Measurements from ENCODE around the gene BACE2. TPM values are rescaled to one million over a fixed set of nuclear protein-coding genes. Genes with fewer than 3 reads are reported as not detected.

Gene BACE2
- total RNA-seq, 2 experiments from 2014 or later = 5.1 to 5.2 TPM

DNA sequence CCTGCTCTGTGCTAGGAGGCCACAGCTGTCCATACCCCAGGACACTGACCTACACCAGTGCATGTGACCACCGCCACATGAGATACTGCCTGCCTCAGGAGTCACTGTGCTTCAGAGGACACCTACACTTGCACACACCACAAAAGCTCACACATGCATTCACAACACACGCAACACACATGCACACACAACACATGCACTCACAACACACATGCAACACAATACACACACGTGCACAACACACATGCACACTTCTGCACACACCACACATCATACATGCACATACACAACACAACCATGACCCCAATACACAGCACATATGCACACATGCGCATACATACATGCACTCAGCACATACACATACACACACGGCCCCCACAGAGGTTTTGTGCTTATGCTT, 28.7 kb upstream of the BACE2 start:
- ATAC-seq (ENCODE audit: low read depth) = no peak
- POLR2A ChIA-PET = no interaction called here
- H3K4me1 Mint-ChIP-seq = no peaks in the 10 kb centered on the region
- no peaks in the 10 kb centered on the region for H3K36me3 Mint-ChIP-seq
- H3K9me3 Mint-ChIP-seq = no peaks in the 10 kb centered on the region
- DNase-seq = no peak
- no peak overlapping the region for H3K4me3 Mint-ChIP-seq
- no peaks in the 10 kb centered on the region for H3K27me3 Mint-ChIP-seq
- H3K27ac Mint-ChIP-seq = no peak overlapping the region

DNA sequence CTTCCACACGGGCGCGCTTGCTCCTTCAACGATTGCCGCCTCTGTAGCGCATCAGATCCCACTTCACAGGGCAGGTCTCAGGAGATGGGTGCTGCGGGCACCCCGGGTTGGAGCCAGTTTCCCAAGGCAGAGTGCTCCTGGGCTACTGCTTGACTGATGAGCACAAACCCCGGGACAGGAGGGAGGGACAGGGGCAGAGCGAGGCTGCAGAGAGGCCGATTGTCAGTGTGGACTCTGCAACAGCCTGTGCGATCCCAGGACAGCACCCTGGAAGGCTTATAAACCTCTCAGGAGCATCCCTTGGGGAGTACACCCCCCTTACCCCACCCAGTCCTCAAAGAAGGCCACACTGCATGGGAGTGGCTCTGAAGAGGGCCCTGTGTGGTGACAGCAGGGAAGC, 28.0 kb upstream of the BACE2 start:
- Mint-ChIP-seq H3K27me3 (no peaks in the 10 kb centered on the region), H3K4me3 (no peak overlapping the region), H3K27ac (no peak overlapping the region), H3K9me3 (no peaks in the 10 kb centered on the region), H3K36me3 (no peaks in the 10 kb centered on the region), H3K4me1 (no peaks in the 10 kb centered on the region)
- POLR2A ChIA-PET = no interaction called here
- ATAC-seq (ENCODE audit: low read depth) (no peak), DNase-seq (no peak)

DNA sequence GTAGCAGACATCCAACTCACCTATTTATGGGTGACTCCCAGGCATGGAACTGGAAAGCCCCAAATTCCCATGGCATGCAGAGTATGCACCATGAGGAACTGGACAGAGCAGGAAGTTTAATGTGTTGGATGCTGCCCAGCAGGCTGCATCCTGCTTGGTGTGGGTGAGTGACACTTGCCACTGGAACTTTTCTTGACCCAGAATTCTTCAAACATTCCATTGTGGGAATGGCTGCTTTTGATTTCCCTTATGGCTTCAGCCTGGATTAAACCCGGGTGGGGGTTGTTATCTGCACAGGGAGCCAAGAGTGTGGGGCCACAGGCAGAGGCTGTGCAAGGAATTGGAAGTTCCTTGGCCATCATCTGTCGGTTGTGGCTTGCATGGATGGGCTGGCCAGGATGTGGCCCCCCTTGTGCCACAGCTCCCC, 26.9 kb upstream of the BACE2 start:
- peaks cover 2% of the 10 kb centered on the region for H3K27me3 Mint-ChIP-seq
- no peak overlapping the region for H3K4me3 Mint-ChIP-seq
- no peak for ATAC-seq (ENCODE audit: low read depth)
- POLR2A ChIA-PET = no interaction called here
- no peaks in the 10 kb centered on the region for H3K9me3 Mint-ChIP-seq
- no peak overlapping the region for H3K27ac Mint-ChIP-seq
- H3K36me3 Mint-ChIP-seq = no peaks in the 10 kb centered on the region
- DNase-seq = no peak
- no peaks in the 10 kb centered on the region for H3K4me1 Mint-ChIP-seq

DNA sequence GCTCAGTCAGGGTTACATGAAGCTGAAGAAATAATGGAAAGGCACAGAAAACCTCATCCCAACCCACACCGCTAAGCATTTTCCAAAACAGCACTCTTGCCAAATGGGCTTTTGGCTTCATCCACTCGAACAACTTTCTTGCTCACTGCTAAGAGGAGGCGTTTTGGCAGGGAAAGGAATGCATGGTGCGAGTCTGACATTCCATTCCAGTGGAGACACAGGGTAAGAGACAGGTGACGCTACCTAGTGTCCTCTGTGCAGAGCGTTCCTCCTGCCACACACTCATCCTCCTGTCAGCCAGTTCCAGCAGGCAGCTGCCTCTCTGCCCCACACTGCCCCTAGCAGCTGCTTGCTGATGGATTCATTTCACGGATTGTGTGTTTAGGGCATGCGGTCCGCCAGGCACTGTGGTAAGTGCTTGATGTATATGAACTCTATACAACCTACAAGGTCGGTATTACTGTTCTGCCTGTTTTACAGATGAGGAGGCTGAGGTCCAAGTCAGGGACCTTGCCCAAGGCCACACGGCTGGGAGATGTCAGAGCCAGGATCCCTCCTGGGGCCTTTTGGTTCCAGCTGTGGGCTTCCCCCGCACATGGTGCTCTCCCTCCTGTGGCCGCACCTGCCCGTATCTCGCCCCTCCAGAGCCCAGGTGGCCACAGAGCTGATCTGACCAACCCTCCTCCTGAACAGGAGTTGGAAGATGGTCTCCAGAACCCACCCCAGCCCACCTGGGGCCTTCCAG, 25.7 kb upstream of the BACE2 start:
- DNase-seq (no peak), ATAC-seq (ENCODE audit: low read depth) (no peak)
- POLR2A ChIA-PET = no interaction called here
- peaks cover 2% of the 10 kb centered on the region for H3K27me3 Mint-ChIP-seq
- H3K4me3 Mint-ChIP-seq = no peak overlapping the region
- no peaks in the 10 kb centered on the region for H3K9me3 Mint-ChIP-seq
- H3K27ac Mint-ChIP-seq = no peak overlapping the region
- H3K36me3 Mint-ChIP-seq = no peaks in the 10 kb centered on the region
- no peaks in the 10 kb centered on the region for H3K4me1 Mint-ChIP-seq

DNA sequence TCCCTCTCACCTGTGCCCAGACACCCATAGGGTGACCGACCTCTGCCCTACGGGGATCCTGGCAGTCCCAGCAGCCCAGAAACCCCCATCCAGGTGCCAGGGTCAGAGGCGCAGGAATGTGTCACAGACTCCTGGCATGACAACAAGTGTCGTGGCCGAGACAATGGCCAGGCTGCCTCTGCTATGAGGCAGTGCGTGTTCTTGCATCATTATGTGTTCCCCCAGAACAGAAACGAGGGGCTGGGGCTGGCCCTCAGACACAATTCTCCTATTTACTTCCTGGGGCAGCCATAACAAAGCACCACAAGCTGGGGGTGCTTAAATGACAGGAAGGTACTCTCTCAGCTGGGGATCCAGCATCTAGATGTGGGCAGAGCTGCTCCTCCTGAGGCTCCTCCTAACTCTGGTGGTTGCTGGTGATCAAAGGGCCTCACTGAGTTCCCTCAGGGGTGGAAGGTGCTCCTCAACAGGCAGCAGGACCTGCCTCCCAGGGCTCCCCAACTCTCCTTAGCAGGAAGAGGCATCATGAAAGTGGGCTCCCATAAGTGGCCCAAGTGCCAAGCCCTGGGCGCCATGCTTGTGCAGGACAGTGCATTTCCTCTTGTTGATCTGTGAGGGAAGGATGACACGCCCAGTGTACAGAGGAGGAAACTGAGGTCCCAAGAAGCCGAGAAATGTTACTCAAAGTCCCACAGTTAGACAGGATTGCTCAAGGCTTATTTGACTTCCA, 24.2 kb upstream of the BACE2 start:
- ATAC-seq (ENCODE audit: low read depth) (no peak), DNase-seq (no peak)
- Mint-ChIP-seq H3K27me3 (peaks cover 2% of the 10 kb centered on the region), H3K27ac (peak overlapping the region; percentile 46), H3K36me3 (no peaks in the 10 kb centered on the region), H3K4me1 (no peaks in the 10 kb centered on the region), H3K4me3 (no peak overlapping the region), H3K9me3 (no peaks in the 10 kb centered on the region)
- POLR2A ChIA-PET = no interaction called here

DNA sequence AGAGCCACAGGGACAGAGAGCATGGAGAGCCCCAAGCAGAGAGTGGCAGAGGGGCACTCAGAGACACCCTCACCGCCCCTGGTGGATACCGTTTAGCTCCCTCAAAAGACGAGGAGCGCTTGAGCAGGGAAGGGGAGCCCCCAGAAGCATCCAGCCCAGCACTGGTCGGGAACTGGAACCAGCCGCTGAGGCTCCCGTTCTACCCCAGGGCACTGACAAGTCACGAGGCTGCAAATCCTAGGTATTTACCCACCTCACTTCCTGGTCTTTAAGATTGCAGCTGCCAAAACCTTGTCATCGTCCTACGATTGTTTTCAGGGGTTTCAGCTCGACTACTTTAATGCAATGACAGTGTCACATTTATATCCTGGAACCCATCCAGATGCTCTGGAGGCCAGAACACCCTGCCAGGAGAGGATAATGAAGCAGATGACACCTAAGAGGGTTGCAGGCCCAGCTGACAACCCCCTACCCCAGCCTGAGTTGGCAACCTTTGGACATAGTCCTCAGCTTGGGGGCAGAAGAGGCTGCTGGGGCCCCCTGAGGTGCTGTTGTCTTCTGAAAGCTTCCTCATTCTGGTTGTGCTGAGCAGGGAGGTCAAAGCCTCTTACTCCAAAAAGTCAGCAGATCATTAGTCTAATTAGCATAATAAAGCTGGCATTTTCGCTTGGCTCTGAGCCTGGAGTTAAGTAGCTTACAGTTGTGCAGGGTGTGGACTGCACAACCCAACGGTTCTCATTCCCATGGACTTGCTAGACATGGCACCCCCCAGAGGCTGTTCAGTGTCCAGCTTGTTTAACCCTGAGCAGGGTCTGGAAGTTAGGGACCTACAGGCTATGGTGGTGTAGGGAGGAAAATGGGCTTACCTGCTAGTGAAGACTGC, 20.6 kb upstream of the BACE2 start:
- DNase-seq = no peak
- H3K36me3 Mint-ChIP-seq = no peaks in the 10 kb centered on the region
- no peaks in the 10 kb centered on the region for H3K4me1 Mint-ChIP-seq
- H3K4me3 Mint-ChIP-seq = no peak overlapping the region
- POLR2A ChIA-PET = interaction anchor here (0.6 kb wide), 1 partner anchor 270 kb away, joined by 4 read pairs; no protein-coding TSS in a partner anchor
- H3K27ac Mint-ChIP-seq = no peak overlapping the region
- ATAC-seq (ENCODE audit: low read depth) = no peak
- H3K27me3 Mint-ChIP-seq = peaks cover 2% of the 10 kb centered on the region
- H3K9me3 Mint-ChIP-seq = peaks cover 4% of the 10 kb centered on the region

DNA sequence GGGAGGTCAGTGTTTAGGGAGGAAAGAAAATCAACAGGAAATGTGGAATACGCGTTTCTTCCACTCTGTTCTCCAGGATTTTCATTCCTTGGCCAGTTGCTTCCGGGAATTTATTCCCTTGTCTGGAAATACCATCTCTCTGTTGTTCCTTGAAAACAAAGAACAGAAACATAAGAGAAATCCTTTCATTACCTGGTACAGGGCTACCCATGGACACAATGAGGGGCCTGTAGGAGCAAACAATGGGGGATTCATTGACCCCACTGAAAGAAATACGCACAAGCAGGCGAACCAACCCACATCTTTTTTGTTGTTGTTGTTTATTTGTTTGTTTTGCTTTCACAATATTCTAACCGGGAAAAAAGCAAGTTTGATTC, 20.0 kb upstream of the BACE2 start:
- Mint-ChIP-seq H3K4me1 (no peaks in the 10 kb centered on the region), H3K27me3 (peaks cover 2% of the 10 kb centered on the region), H3K9me3 (peaks cover 7% of the 10 kb centered on the region), H3K36me3 (no peaks in the 10 kb centered on the region), H3K27ac (no peak overlapping the region), H3K4me3 (no peak overlapping the region)
- no peak for DNase-seq
- ATAC-seq (ENCODE audit: low read depth) = no peak
- POLR2A ChIA-PET = interaction anchor here (0.6 kb wide), 1 partner anchor 270 kb away, joined by 4 read pairs; no protein-coding TSS in a partner anchor

DNA sequence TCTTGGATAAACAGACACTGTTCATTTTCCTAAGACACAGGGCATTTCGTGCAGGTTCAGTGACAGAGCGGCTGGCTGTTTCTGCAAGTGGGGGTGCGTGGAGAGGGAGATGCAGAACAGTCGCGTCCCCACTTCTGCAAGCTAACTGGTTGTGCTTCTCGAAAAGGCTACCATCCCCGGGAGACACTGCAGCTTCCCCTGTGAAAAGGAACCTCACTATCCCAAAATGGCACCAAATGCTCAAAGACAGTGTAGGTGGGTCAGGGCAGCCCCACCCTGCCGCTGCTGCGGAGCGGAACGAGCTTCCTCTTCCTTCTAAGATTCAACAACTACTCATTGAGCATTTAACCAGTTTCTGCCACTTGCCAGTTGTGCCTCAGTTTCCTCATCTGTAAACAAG, 19.2 kb upstream of the BACE2 start:
- Mint-ChIP-seq H3K4me1 (no peaks in the 10 kb centered on the region), H3K36me3 (no peaks in the 10 kb centered on the region), H3K9me3 (peaks cover 7% of the 10 kb centered on the region), H3K27ac (no peak overlapping the region), H3K4me3 (no peak overlapping the region), H3K27me3 (peaks cover 3% of the 10 kb centered on the region)
- DNase-seq = no peak
- POLR2A ChIA-PET = no interaction called here
- ATAC-seq (ENCODE audit: low read depth) = no peak

DNA sequence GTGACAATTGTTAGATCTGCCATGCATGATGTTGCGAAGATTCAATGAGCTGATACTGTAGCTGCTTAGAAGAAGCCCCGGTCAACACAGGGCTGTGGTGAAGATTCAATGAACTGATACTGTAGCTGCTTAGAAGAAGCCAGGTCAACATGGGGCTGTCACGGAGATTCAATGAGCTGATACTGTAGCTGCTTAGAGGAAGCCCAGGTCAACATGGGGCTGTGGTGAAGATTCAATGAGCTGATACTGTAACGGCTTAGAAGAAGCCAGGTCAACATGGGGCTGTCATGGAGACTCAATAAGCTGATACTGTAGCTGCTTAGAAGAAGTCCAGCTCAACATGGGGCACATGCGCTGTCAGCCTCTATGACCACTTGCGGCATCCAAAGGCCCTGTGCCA, 18.8 kb upstream of the BACE2 start:
- POLR2A ChIA-PET = no interaction called here
- no peak for ATAC-seq (ENCODE audit: low read depth)
- H3K9me3 Mint-ChIP-seq = peaks cover 7% of the 10 kb centered on the region
- no peak overlapping the region for H3K27ac Mint-ChIP-seq
- no peaks in the 10 kb centered on the region for H3K36me3 Mint-ChIP-seq
- DNase-seq = no peak
- H3K4me3 Mint-ChIP-seq = no peak overlapping the region
- H3K27me3 Mint-ChIP-seq = peaks cover 3% of the 10 kb centered on the region
- no peaks in the 10 kb centered on the region for H3K4me1 Mint-ChIP-seq

DNA sequence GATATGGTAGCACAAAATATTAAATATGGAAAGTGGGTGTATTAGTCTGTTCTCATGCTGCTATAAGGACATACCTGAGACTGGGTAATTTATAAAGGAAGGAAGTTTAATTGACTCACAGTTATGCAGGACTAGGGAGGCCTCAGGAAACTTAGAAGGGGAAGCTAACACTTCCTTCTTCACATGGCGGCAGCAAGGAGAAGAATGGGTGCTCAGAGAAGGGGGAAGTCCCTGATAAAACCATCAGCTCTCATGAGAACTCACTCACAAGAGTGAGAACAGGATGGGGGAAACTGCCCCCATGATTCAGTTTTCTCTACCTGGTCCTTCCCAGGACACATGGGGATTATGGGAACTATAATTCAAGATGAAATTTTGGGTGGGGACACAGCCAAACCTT, 15.8 kb upstream of the BACE2 start:
- H3K9me3 Mint-ChIP-seq = peaks cover 7% of the 10 kb centered on the region
- H3K4me1 Mint-ChIP-seq = no peaks in the 10 kb centered on the region
- no peaks in the 10 kb centered on the region for H3K36me3 Mint-ChIP-seq
- POLR2A ChIA-PET = no interaction called here
- DNase-seq (no peak), ATAC-seq (ENCODE audit: low read depth) (no peak)
- peaks cover 2% of the 10 kb centered on the region for H3K27me3 Mint-ChIP-seq
- no peak overlapping the region for H3K27ac Mint-ChIP-seq
- no peak overlapping the region for H3K4me3 Mint-ChIP-seq

DNA sequence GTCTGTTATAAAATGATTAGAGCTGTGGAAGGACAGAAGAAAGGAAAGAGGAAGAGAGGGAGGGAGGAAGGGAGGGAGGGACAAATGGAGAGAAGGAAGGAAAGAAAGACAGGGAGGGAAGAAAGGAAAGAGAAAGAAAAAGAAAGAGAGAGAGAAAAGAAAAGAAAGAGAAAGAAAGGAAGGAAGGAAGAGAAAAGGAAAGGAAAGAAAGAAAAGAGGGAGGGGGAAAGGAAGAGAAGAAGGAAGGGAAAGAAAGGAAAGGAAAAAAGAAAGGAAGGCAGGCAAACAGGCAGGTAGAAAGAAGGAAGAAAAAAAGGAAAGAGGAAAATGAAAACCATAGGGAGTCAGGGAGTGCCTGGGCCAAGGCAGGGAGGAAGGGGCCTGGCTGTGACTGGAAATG, 14.5 kb upstream of the BACE2 start:
- H3K27me3 Mint-ChIP-seq = peaks cover 5% of the 10 kb centered on the region
- no peaks in the 10 kb centered on the region for H3K36me3 Mint-ChIP-seq
- H3K9me3 Mint-ChIP-seq = peaks cover 10% of the 10 kb centered on the region
- ATAC-seq (ENCODE audit: low read depth) = no peak
- POLR2A ChIA-PET = no interaction called here
- no peak overlapping the region for H3K4me3 Mint-ChIP-seq
- no peak overlapping the region for H3K27ac Mint-ChIP-seq
- no peak for DNase-seq
- H3K4me1 Mint-ChIP-seq = no peaks in the 10 kb centered on the region

DNA sequence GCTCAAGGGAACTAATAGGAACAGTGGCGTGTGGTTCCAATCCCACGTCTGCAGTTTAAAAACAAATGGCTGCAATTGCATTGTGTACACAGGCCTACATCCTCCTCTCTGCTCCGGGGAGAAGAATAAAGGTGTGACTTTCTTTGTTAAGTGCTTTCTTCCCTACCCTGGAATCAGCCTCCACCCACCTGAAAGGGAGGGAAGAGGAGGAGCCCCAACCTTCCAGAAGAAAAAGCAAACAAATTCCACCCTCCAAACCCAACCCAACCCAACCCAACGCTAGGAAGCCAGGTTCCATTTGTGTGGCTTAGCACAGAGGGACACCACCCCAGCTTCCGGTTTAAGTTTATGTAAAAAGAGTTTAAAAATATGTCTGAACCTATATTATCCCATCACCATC, 11.8 kb upstream of the BACE2 start:
- H3K4me1 Mint-ChIP-seq = no peaks in the 10 kb centered on the region
- peaks cover 13% of the 10 kb centered on the region for H3K9me3 Mint-ChIP-seq
- no peaks in the 10 kb centered on the region for H3K36me3 Mint-ChIP-seq

DNA sequence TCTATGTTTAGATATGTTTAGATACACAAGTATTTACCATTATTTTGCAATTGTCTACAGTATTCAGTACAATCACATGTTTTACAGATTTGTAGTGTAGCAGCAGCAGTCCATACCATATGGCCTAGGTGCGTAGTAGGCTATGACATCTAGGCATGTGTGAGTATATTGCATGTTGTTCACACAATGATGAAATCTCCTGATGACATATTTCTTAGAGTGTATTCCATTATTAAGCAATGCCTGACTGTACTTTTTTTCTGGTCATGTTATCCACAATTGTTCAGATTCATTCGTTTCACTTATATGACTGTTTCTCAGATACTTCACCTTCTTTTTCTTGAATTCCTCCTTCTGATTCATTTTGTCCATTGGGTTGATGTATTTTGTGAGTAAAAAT, 9.9 kb upstream of the BACE2 start:
- H3K4me3 Mint-ChIP-seq = no peak overlapping the region
- DNase-seq = no peak
- no peaks in the 10 kb centered on the region for H3K36me3 Mint-ChIP-seq
- no peaks in the 10 kb centered on the region for H3K4me1 Mint-ChIP-seq
- H3K9me3 Mint-ChIP-seq = peaks cover 7% of the 10 kb centered on the region
- ATAC-seq (ENCODE audit: low read depth) = no peak
- no peak overlapping the region for H3K27ac Mint-ChIP-seq
- POLR2A ChIA-PET = no interaction called here
- H3K27me3 Mint-ChIP-seq = peaks cover 20% of the 10 kb centered on the region

More for the DNA sequence above, 11.8 kb upstream of the BACE2 start:
- Mint-ChIP-seq H3K27ac (no peak overlapping the region), H3K4me3 (no peak overlapping the region), H3K27me3 (peaks cover 20% of the 10 kb centered on the region)
- ATAC-seq (ENCODE audit: low read depth) (no peak), DNase-seq (no peak)
- POLR2A ChIA-PET = no interaction called here
